ENCODE results near the gene RPS2.
A peak's percentile ranks its signal among the peaks of the same experiment; 100 is the strongest.
"Not testable (repeated sequence)": the region's sequence is repeated elsewhere in the genome, so short reads cannot be mapped to it uniquely, and the experiment has no call there.

RPS2 gene

GRCh38 chr16:1962161-1963153, 2.2 kb downstream of the RPS2 start:
- not testable (repeated sequence) for DNase-seq

- DNase-seq = no peak
These were observed 3.0 kb downstream of the RPS2 start for GRCh38 chr16:1961651-1962067.

GRCh38 chr16:1960665-1961630, 3.7 kb downstream of the RPS2 start:
- no peak for DNase-seq

- DNase-seq = peak; percentile 64
These were observed 5.2 kb downstream of the RPS2 start, which contains the start of gene NDUFB10 for GRCh38 chr16:1959269-1960039. Gene NDUFB10, plus strand, starts transcription at chr16:1959538. Its CDS starts 87 bp downstream, at chr16:1959625.

- no peak for DNase-seq
These were observed 5.8 kb downstream of the RPS2 start for GRCh38 chr16:1958715-1959268.

GRCh38 chr16:1958143-1958491, 6.5 kb downstream of the RPS2 start:
- not testable (repeated sequence) for DNase-seq

GRCh38 chr16:1957434-1958142, 7.0 kb downstream of the RPS2 start:
- DNase-seq = not testable (repeated sequence)

GRCh38 chr16:1953734-1954133, 10.9 kb downstream of the RPS2 start:
- no peak for DNase-seq

- no peak for DNase-seq
These were observed 14.1 kb downstream of the RPS2 start for GRCh38 chr16:1950559-1950958.

- no peak for DNase-seq
These were observed 14.6 kb downstream of the RPS2 start for GRCh38 chr16:1950047-1950446.

GRCh38 chr16:1949507-1949906, 15.1 kb downstream of the RPS2 start:
- no peak for DNase-seq

GRCh38 chr16:1947369-1947670, 17.3 kb downstream of the RPS2 start:
- DNase-seq = no peak

- no peak for DNase-seq
These were observed 17.9 kb downstream of the RPS2 start for GRCh38 chr16:1946495-1947368.

- no peak for DNase-seq
These were observed 18.9 kb downstream of the RPS2 start for GRCh38 chr16:1945559-1946391.

- DNase-seq = no peak
These were observed 19.9 kb downstream of the RPS2 start for GRCh38 chr16:1944612-1945199.

GRCh38 chr16:1942810-1943726, 21.6 kb downstream of the RPS2 start, which contains the start of gene MSRB1:
Gene MSRB1, minus strand, starts transcription at chr16:1943199. Its CDS starts 43 bp downstream, at chr16:1943156.
- DNase-seq = peak; percentile 90

GRCh38 chr16:1942047-1942809, 22.4 kb downstream of the RPS2 start:
- DNase-seq = no peak

Data from NCI-H1105 treated with DMSO at 0.1 percent for 48 hours (cell line).